Spleen (tissue), 11 donors: ENCODE data around the gene TMEM217. TPM values are rescaled to one million over a fixed set of nuclear protein-coding genes. Genes with fewer than 3 reads are reported as not detected.

Source experiments
- DNase-seq: peaks from one replicate; pipeline ENCODE4 v3.0.0-alpha.2; 2020
- H3K27ac ChIP-seq, 8 donors: fragments of 200-600 bp; sonication (generic) in 7 of 8; 1 replicate in 4 of 8; 2 replicates in 4 of 8; pipeline versions ENCODE4 v1.5.0 to v1.8.0; 2016 to 2021; ENCODE audit warnings: inconsistent platforms in 4 of 8, mild to moderate bottlenecking in 4 of 8, moderate library complexity in 1 of 8
- H3K27me3 ChIP-seq, 7 donors: fragments of 200-600 bp; sonication (generic) in 6 of 7; replicated peaks in 1 of 7; 1 replicate in 4 of 7; 2 replicates in 3 of 7; pipeline versions ENCODE4 v1.5.0 to v1.8.0; 2016 to 2021; ENCODE audit warnings: inconsistent platforms in 3 of 7, mild to moderate bottlenecking in 1 of 7
- H3K36me3 ChIP-seq, 6 donors: fragments of 200-600 bp; sonication (generic) in 5 of 6; 1 replicate in 4 of 6; 2 replicates in 2 of 6; pipeline versions ENCODE4 v1.5.0 to v1.8.0; 2016 to 2021; ENCODE audit warnings: inconsistent platforms in 2 of 6
- H3K4me1 ChIP-seq, 6 donors: fragments of 200-600 bp; sonication (generic) in 5 of 6; 1 replicate in 3 of 6; 2 replicates in 3 of 6; pipeline versions ENCODE4 v1.5.0 to v1.8.0; 2016 to 2021; ENCODE audit warnings: inconsistent platforms in 3 of 6
- H3K4me3 ChIP-seq, 8 donors: fragments of 200-600 bp; sonication (generic) in 7 of 8; 1 replicate in 4 of 8; 2 replicates in 4 of 8; pipeline versions ENCODE4 v1.5.0 to v1.8.0; 2016 to 2021; ENCODE audit warnings: inconsistent platforms in 4 of 8, mild to moderate bottlenecking in 4 of 8, moderate library complexity in 2 of 8
- H3K9me3 ChIP-seq, 8 donors: fragments of 200-600 bp; sonication (generic) in 7 of 8; 1 replicate in 4 of 8; 2 replicates in 4 of 8; pipeline versions ENCODE4 v1.5.0 to v1.8.0; 2016 to 2021; ENCODE audit warnings: inconsistent platforms in 4 of 8
- POLR2A ChIP-seq, 3 donors: fragments of 450-650 bp; IDR thresholded peaks; one replicate each; pipeline ENCODE4 v1.5.1; 2017; ENCODE audit warnings: antibody characterized with exemption in 3 of 3, mild to moderate bottlenecking in 1 of 3
- POLR2AphosphoS5 ChIP-seq, 3 donors: sonication (generic); formaldehyde crosslinking; IDR thresholded peaks; one replicate each; pipeline ENCODE4 v1.5.1; 2017; ENCODE audit warnings: antibody characterized with exemption in 3 of 3
- WGBS, 5 donors: extraction: QIAGEN DNeasy Blood & Tissue Kit in 3 of 5; methylation state at CpG; one replicate each; pipeline versions ENCODE4 v1.1.5 to v1.1.7; 2013 to 2018; 5-methylcytosine and 5-hydroxymethylcytosine counted together
- intact Hi-C: fragments of 100-400 bp; cut with DNase I; formaldehyde crosslinking; loops from one replicate; pipeline ENCODE4 v1.15.0; 2023; ENCODE audit warnings: low total_unique reads
- polyA plus RNA-seq, 3 donors: library from polyadenylated mRNA; stranded (reverse); fragments of 200-250 nt; gene quantifications; one replicate each; pipeline ENCODE4 v1.2.1, GENCODE V29; 2013
- total RNA-seq, 7 donors: library from RNA; depleted of rRNA in 3 of 7; stranded (reverse); fragments of >200 nt in 3 of 7; fragmentation: NEBNext Ultra II Directional in 4 of 7; extraction: Animal tissue kit (Norgen Biotek cat#: 25700) in 4 of 7; gene quantifications; one replicate each; pipeline versions ENCODE4 v1.1.0 to v1.2.1, GENCODE V29; 2016 to 2021
- TF ChIP-seq, protein P1 (sequence below), 11 experiments: fragments of 200-600 bp in 7 of 11; fragments of 450-650 bp in 4 of 11; sonication (generic) in 4 of 11; IDR thresholded peaks in 8 of 11; conservative IDR thresholded peaks in 3 of 11; 1 replicate in 7 of 11; 2 replicates in 4 of 11; pipeline versions ENCODE4 v1.4.0 to v1.8.0; 2016 to 2021; ENCODE audit warnings: antibody characterized with exemption in 11 of 11, inconsistent platforms in 4 of 11, mild to moderate bottlenecking in 1 of 11
- donor health status: healthy with polysubstance abuse.
- donor health status: DM: no; HTN: no; CAD: no; lungs with moderate emphysema.
- donor health status: DM: no; HTN: no; CAD: no.
- donor health status: Bipolar disorder and iron deficiency.
- donor health status: healthy.
- donor health status: DM: no; HTN: no; CAD: no.
- donor health status: DM: yes; HTN: yes; CAD: no.

Gene TMEM217
- total and polyA plus RNA-seq, 10 donors: 0.32 to 2.3 (median 0.83) TPM; not detected in 2

DNA sequence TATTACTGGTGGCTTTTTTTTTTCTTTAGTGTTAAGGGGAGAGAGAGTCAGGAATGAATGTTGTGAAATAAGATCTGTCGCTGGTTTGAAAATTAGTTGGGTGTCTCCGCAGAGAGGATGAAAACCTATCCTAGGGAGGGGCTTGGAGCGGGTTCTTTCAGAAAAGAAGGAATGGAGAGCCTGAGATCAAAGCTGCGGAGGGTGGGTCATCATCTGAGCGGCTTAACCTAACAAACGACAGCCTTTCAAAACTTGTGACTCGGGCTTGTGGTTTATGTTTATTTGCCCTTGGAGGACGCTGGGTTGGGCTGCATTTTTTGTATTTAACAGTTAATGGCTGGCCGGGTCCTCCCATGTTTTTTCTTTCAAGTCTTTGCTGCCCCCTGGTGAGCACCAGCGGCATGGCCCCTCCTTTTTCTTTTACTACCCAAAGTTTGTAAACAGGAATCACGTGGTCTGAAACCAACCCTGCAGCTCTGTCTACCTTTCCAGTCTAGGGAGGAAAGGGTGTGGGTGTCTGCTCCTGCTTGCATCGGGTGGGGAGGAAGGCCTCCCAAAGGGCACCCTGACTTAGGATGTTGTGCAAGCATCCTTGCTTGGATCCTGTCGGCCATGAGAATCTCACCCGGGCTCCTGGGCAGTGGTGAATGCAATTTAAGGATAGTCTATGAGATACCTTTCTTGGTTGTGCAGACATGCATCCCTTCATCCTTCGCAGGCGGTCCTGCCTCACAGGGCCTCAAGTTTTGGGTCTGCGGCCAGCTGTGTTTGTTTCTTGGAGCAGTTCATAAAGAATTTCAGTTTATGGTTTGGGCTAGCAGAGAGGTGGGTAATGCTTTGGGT, 85.8 kb downstream of the TMEM217 start:
- TF ChIP-seq, protein P1, sequence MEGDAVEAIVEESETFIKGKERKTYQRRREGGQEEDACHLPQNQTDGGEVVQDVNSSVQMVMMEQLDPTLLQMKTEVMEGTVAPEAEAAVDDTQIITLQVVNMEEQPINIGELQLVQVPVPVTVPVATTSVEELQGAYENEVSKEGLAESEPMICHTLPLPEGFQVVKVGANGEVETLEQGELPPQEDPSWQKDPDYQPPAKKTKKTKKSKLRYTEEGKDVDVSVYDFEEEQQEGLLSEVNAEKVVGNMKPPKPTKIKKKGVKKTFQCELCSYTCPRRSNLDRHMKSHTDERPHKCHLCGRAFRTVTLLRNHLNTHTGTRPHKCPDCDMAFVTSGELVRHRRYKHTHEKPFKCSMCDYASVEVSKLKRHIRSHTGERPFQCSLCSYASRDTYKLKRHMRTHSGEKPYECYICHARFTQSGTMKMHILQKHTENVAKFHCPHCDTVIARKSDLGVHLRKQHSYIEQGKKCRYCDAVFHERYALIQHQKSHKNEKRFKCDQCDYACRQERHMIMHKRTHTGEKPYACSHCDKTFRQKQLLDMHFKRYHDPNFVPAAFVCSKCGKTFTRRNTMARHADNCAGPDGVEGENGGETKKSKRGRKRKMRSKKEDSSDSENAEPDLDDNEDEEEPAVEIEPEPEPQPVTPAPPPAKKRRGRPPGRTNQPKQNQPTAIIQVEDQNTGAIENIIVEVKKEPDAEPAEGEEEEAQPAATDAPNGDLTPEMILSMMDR (IDR thresholded peaks at IDR 0.05 in 8 of 11, conservative IDR thresholded peaks at IDR 0.05 in 3 of 11): peak; percentile 75 to 99 (median 97)
- TF ChIP-seq POLR2AphosphoS5 (IDR thresholded peaks at IDR 0.05) (peak in 2 of 3 donors; percentile 43 to 72), POLR2A (IDR thresholded peaks at IDR 0.05) (no peak)
- peak; percentile 92 for DNase-seq
- Histone ChIP-seq H3K27me3 (peaks cover 0 to 9% (median 0%) of the 10 kb centered on the region in 7 donors), H3K4me3 (peak overlapping the region; percentile 78 to 98 (median 92)), H3K4me1 (peaks cover 44 to 90% (median 84%) of the 10 kb centered on the region in 6 donors), H3K27ac (peak overlapping the region; percentile 58 to 96 (median 92)), H3K36me3 (peaks cover 0 to 51% (median 32%) of the 10 kb centered on the region in 6 donors), H3K9me3 (no peaks in the 10 kb centered on the region)
- WGBS, 5 donors: 4 to 8% (median 6%) methylated on average over 17 of the region's 17 CpGs
- intact Hi-C loops: loop anchor here (2.0 kb wide), 1 partner anchor 121 kb away; no protein-coding TSS in a partner anchor

DNA sequence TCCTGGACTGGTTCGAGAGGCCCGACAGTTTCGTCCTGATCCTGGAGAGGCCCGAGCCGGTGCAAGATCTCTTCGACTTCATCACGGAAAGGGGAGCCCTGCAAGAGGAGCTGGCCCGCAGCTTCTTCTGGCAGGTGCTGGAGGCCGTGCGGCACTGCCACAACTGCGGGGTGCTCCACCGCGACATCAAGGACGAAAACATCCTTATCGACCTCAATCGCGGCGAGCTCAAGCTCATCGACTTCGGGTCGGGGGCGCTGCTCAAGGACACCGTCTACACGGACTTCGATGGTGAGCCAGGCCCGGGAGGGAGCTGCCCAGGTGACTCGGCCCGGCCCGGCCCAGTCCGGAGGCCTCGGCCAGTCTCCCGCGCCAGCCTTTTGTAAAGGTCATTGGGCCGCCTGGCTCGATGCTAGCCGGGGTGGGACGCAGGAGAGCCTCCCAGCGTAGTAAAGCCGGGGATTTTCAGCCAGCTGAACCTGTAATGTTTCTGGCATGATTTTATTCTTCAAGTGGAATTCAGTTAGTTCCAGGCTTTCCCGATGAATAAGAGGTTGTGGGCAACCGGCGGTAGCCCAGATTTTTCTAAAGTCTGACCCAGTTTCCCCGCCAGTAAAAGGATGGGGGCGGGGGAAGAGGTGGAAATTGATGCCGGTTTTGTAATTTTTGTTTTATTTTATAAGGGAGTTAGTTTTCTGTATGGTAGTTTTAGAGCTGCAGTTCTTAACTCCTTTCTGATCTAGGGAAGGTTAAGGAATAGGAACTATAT, 86.6 kb downstream of the TMEM217 start:
- H3K4me1 ChIP-seq: peaks cover 38 to 82% (median 76%) of the 10 kb centered on the region in 6 donors
- peaks cover 0 to 9% (median 0%) of the 10 kb centered on the region in 7 donors for H3K27me3 ChIP-seq
- intact Hi-C loops: no loop called here
- H3K4me3 ChIP-seq: peak overlapping the region; percentile 78 to 98 (median 92)
- no peaks in the 10 kb centered on the region for H3K9me3 ChIP-seq
- H3K36me3 ChIP-seq: peaks cover 0 to 51% (median 32%) of the 10 kb centered on the region in 6 donors
- H3K27ac ChIP-seq: peak overlapping the region; percentile 58 to 96 (median 92)
- TF ChIP-seq, protein P1 (IDR thresholded peaks at IDR 0.05 in 8 of 11, conservative IDR thresholded peaks at IDR 0.05 in 3 of 11): no peak
- TF ChIP-seq POLR2AphosphoS5 (IDR thresholded peaks at IDR 0.05) (peak in 2 of 3 donors; percentile 50 to 63), POLR2A (IDR thresholded peaks at IDR 0.05) (no peak)
- peak; percentile 90 for DNase-seq
- WGBS, 5 donors: 0 to 2% (median 1%) methylated on average over 35 to 45 of the region's 45 CpGs

DNA sequence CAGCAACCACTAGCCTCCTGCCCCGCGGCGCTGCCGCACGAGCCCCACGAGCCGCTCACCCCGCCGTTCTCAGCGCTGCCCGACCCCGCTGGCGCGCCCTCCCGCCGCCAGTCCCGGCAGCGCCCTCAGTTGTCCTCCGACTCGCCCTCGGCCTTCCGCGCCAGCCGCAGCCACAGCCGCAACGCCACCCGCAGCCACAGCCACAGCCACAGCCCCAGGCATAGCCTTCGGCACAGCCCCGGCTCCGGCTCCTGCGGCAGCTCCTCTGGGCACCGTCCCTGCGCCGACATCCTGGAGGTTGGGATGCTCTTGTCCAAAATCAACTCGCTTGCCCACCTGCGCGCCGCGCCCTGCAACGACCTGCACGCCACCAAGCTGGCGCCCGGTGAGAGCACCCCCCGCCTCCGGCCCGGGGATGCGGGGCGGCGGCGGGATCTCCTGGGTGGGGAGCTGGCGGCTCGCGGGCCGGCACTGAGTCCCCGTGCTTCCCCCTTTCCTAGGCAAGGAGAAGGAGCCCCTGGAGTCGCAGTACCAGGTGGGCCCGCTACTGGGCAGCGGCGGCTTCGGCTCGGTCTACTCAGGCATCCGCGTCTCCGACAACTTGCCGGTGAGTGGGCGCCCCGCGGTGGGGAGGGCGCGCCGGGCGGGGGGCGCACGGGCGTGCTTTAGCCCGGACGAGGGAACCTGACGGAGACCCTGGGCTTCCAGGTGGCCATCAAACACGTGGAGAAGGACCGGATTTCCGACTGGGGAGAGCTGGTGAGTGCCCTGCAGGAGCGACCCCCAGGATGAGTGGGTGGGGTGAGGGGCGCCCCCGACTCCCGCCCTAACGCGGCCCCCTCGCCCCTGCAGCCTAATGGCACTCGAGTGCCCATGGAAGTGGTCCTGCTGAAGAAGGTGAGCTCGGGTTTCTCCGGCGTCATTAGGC, 87.4 kb downstream of the TMEM217 start:
- whole genome bisulfite sequencing, 5 donors: 0 to 1% (median 1%) methylated on average over 2 to 92 of the region's 92 CpGs
- Histone ChIP-seq H3K9me3 (no peaks in the 10 kb centered on the region), H3K27ac (peak overlapping the region; percentile 58 to 96 (median 92)), H3K4me1 (peaks cover 29 to 73% (median 67%) of the 10 kb centered on the region in 6 donors), H3K27me3 (peaks cover 0 to 9% (median 0%) of the 10 kb centered on the region in 7 donors), H3K36me3 (peaks cover 0 to 43% (median 30%) of the 10 kb centered on the region in 6 donors), H3K4me3 (peak overlapping the region; percentile 78 to 98 (median 92))
- DNase-seq: no peak
- intact Hi-C loops: no loop called here
- peak in 1 of 3 donors; percentile 5 for TF ChIP-seq POLR2AphosphoS5 (IDR thresholded peaks at IDR 0.05)
- no peak for TF ChIP-seq POLR2A (IDR thresholded peaks at IDR 0.05)
- TF ChIP-seq, protein P1 (IDR thresholded peaks at IDR 0.05 in 8 of 11, conservative IDR thresholded peaks at IDR 0.05 in 3 of 11): peak in 5 of 11 experiments; percentile 5 to 33 (median 28)
